NB4 (cell line): ENCODE measurements around the gene XXYLT1.

ENCODE experiments used
- TF ChIP-seq, protein P1 (sequence below): IDR thresholded peaks from one replicate; pipeline ENCODE4 v1.5.1; 2012; ENCODE audit warnings: low read depth, low read length
- TF ChIP-seq, protein P2 (sequence below): IDR thresholded peaks from 2 replicates; pipeline ENCODE4 v1.6.1; 2011; ENCODE audit warnings: low read depth, low read length

DNA sequence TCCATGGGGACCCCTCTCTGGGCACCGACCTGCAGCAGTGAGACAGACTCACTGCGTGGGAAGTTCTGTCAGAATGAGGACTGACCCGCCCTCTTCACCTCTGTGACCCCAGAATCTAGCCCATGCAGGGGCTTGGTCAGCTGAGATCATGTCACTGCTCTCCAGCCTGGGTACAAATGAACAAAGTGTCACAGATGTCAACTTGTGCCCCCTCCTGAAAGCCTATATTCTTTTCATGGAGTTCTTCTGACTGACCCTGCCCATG is 210.8 kb downstream of the XXYLT1 start:
- TF ChIP-seq, protein P1, sequence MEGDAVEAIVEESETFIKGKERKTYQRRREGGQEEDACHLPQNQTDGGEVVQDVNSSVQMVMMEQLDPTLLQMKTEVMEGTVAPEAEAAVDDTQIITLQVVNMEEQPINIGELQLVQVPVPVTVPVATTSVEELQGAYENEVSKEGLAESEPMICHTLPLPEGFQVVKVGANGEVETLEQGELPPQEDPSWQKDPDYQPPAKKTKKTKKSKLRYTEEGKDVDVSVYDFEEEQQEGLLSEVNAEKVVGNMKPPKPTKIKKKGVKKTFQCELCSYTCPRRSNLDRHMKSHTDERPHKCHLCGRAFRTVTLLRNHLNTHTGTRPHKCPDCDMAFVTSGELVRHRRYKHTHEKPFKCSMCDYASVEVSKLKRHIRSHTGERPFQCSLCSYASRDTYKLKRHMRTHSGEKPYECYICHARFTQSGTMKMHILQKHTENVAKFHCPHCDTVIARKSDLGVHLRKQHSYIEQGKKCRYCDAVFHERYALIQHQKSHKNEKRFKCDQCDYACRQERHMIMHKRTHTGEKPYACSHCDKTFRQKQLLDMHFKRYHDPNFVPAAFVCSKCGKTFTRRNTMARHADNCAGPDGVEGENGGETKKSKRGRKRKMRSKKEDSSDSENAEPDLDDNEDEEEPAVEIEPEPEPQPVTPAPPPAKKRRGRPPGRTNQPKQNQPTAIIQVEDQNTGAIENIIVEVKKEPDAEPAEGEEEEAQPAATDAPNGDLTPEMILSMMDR = no peak
- TF ChIP-seq, protein P2, sequence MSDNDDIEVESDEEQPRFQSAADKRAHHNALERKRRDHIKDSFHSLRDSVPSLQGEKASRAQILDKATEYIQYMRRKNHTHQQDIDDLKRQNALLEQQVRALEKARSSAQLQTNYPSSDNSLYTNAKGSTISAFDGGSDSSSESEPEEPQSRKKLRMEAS = no peak
